Measurements from ENCODE around the gene DNASE1L3.
A peak's percentile ranks its signal among the peaks of the same experiment; 100 is the strongest.
"Not testable (repeated sequence)": the region's sequence is repeated elsewhere in the genome, so short reads cannot be mapped to it uniquely, and the experiment has no call there.

The DNASE1L3 gene

DNA sequence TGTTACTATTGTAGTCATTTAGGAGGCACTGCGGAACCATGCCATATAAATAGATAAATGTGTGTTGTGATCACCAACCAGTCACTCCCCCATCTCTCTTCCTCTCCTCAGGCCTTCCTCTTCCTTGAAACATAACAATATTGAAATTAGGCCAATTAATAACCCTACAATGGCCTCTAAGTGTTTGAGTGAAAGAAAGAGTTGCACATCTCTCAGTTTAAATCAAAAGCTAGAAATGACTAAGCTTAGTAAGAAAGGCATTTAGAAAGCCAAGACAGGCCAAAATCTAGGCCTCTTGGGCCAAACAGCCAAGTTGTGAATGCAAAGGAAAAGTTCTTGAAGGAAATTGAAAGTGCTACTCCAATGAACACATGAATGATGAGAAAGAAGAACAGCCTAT is 8.1 kb upstream of the DNASE1L3 start:
- peaks cover 8% of the 10 kb centered on the region for H3K4me1 Mint-ChIP-seq
- no peak for DNase-seq
- H3K27me3 Mint-ChIP-seq = peaks cover 21% of the 10 kb centered on the region
- CTCF ChIA-PET = interaction anchor here (1.3 to 4.6 kb wide), 8 partner anchors 9 to 41 kb away, joined by 3 to 65 read pairs (median 9); no protein-coding TSS in a partner anchor
- H3K27ac Mint-ChIP-seq = no peak overlapping the region
- H3K4me3 Mint-ChIP-seq = no peak overlapping the region
- H3K9me3 Mint-ChIP-seq = no peaks in the 10 kb centered on the region
- no peaks in the 10 kb centered on the region for H3K36me3 Mint-ChIP-seq

DNA sequence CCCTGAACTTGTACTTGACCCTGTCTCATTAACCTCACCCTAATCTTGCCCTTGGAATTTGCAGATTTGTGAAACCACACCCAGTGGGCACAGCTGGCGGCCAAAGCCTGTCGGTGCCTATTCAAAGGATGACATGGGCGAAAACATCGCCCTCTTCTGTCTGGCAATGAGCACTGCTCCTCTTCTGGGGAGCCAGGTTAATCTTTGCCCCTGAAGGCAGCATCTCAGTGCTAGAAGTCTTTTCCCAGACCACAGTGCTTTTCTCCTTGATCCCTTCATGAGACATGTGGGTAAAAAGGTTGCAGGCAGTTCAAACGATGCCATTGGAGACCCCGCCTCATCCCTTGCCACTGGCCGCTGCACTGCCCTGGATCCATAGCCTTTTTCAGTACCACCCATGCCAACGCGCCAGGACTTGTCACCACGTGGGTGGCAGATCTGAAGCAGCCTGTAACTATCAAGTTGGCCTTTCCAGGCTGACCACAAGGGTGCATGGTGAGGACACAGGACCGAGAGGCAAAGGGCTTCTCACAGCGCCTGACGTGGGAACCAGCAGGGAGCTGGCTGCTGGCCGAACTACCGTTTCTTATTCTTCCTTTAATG is 6.5 kb upstream of the DNASE1L3 start:
- Mint-ChIP-seq H3K27me3 (peaks cover 23% of the 10 kb centered on the region), H3K4me1 (peaks cover 8% of the 10 kb centered on the region), H3K36me3 (no peaks in the 10 kb centered on the region), H3K27ac (no peak overlapping the region), H3K4me3 (no peak overlapping the region), H3K9me3 (no peaks in the 10 kb centered on the region)
- DNase-seq = peak; percentile 69
- CTCF ChIA-PET = interaction anchor here (0.6 to 4.6 kb wide), 24 partner anchors 8 to 1407 kb away, joined by 3 to 65 read pairs (median 4); partner anchors contain the start of genes HTD2 and RPP14

DNA sequence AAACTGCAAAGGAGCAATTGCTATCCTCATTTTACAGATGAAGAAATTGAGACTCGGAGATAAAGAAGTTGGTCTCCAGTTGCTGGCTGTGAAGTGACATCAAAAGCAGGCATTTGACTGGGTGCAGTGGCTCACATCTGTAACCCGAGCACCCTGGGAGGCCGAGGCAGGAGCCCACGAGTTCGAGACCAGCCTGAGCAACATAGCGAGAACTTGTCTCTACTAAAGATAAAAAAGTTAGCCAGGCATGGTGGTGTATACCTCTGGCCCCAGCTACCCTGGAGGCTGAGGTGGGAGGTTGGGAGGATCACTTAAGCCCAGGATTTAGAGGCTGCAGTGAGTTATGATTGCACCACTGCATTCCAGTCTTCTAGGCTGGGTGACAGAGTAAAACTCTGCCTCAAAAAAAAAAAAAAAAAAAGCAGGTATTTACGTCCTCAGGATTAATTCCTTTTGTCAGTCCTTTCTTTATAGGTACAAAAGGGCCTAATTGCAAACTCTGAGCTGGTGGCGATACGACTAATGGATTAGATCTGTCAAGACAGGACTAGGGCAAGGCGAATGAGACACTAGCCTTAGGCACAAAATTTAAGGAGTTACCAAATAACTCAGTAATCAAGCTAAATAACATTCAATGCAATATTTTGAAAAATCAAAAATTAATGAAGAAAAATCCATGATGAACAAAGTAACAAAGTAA is 5.9 kb upstream of the DNASE1L3 start:
- CTCF ChIA-PET = interaction anchor here (0.6 to 4.6 kb wide), 17 partner anchors 9 to 1406 kb away, joined by 3 to 65 read pairs (median 4); partner anchors contain the start of genes HTD2 and RPP14
- Mint-ChIP-seq H3K4me3 (no peak overlapping the region), H3K36me3 (no peaks in the 10 kb centered on the region), H3K9me3 (no peaks in the 10 kb centered on the region), H3K27me3 (peaks cover 26% of the 10 kb centered on the region), H3K27ac (no peak overlapping the region), H3K4me1 (peaks cover 8% of the 10 kb centered on the region)
- no peak for DNase-seq

DNA sequence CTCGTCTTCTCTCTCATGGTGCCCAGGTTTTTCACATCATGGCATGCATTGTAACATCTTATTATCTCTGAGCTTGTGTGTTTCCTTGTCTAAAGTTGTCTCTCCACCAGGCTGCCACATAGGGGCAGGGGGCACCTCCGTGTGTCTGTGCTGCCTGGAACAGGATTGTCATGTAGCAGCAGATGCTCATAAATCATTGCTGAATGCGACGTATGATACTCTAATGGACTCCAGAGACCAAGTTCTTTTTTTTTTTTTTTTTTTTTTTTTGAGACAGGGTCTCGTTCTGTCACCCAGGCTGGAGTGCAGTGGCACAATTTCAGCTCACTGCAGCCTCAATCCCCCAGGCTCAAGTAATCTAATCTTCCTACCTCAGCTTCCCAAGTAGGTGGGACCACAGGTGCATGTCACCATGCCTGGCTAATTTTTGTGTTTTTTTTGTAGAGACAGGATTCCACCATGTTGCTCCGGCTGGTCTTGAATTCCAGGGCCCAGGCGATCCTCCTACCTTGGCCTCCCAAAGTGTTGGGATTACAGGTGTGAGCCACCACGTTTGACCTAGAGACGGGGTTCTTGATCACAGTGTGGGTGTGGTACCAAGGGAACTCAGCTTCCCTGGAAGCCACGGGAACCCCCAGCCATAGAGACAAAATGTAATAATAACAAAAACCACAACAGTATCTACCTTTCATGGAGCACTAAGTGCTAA is 4.7 kb upstream of the DNASE1L3 start:
- H3K36me3 Mint-ChIP-seq = no peaks in the 10 kb centered on the region
- H3K27ac Mint-ChIP-seq = no peak overlapping the region
- CTCF ChIA-PET = interaction anchor here (0.9 to 3.2 kb wide), 6 partner anchors 14 to 91 kb away, joined by 3 to 22 read pairs (median 6); partner anchors contain the start of genes HTD2 and RPP14
- DNase-seq = no peak
- H3K27me3 Mint-ChIP-seq = peaks cover 36% of the 10 kb centered on the region
- no peak overlapping the region for H3K4me3 Mint-ChIP-seq
- no peaks in the 10 kb centered on the region for H3K9me3 Mint-ChIP-seq
- H3K4me1 Mint-ChIP-seq = peaks cover 8% of the 10 kb centered on the region

DNA sequence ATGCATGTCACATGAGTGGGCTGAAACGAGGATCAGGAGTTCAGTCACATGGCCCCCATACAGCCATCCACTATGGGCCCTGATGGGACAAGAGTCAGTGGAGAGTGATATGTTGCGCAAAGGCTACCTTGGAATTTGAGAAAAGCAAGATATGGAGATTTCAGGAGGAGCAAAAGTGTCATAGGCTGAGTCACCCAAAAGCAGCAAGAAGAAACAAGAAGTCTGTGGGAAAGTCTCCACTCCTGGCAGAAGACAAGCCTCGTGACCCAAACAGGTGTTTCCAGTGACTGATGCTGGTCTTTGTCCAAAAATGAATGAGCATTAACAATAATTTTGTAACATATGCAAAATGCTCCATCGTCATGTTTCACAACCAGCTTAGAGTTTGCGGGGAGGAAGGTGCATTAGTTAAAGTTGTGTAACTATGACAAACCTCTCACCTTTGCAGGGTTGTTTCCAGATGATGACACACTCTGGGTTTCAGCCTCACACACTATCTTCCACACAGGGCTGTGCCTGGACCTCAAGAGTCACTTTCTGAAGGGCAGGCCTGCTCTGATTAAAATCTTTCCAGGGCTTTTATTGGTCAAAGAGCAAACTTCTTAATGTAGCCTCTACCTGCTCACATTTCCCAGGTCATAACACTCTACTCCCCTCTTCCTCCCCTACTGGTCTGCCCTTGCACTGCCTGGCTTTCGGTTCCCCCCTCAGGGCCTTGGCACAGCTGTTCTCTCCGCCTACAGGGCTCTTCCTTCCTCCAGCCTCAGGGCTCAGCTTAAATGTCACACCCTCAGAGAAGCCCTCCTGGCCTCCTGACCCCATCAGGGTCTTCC is 3.9 kb upstream of the DNASE1L3 start:
- H3K4me3 Mint-ChIP-seq = no peak overlapping the region
- CTCF ChIA-PET = interaction anchor here (0.9 to 3.2 kb wide), 7 partner anchors 12 to 92 kb away, joined by 3 to 22 read pairs (median 5); partner anchors contain the start of genes HTD2 and RPP14
- peaks cover 8% of the 10 kb centered on the region for H3K4me1 Mint-ChIP-seq
- H3K27me3 Mint-ChIP-seq = peaks cover 42% of the 10 kb centered on the region
- H3K36me3 Mint-ChIP-seq = no peaks in the 10 kb centered on the region
- H3K9me3 Mint-ChIP-seq = no peaks in the 10 kb centered on the region
- DNase-seq = no peak
- H3K27ac Mint-ChIP-seq = no peak overlapping the region

DNA sequence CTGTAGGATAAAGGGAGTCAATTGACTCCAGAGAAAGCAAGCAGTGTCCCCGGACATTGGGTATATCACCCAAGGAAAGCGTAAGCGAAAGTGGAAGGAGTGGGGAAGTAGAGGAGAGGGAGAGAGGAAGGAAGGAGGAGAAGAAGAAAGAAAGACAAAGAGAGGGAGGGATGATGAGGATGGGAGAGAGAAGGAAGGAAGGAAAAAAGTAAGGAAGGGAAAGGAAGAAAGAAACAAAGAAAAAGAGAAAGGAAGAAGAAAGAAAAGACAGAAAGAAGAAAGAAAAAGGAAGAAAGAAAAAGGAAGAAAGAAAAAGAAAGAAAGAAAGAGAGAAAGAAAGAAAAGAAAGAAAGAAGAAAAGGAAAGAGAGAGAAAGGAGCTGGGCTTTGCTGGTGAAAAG is 839 bp downstream of the DNASE1L3 start:
- no peaks in the 10 kb centered on the region for H3K9me3 Mint-ChIP-seq
- H3K27ac Mint-ChIP-seq = no peak overlapping the region
- CTCF ChIA-PET = interaction anchor here (1.6 kb wide), 1 partner anchor 8 kb away, joined by 4 read pairs; no protein-coding TSS in a partner anchor
- no peak for DNase-seq
- H3K4me3 Mint-ChIP-seq = no peak overlapping the region
- peaks cover 52% of the 10 kb centered on the region for H3K27me3 Mint-ChIP-seq
- no peaks in the 10 kb centered on the region for H3K36me3 Mint-ChIP-seq
- peaks cover 5% of the 10 kb centered on the region for H3K4me1 Mint-ChIP-seq

DNA sequence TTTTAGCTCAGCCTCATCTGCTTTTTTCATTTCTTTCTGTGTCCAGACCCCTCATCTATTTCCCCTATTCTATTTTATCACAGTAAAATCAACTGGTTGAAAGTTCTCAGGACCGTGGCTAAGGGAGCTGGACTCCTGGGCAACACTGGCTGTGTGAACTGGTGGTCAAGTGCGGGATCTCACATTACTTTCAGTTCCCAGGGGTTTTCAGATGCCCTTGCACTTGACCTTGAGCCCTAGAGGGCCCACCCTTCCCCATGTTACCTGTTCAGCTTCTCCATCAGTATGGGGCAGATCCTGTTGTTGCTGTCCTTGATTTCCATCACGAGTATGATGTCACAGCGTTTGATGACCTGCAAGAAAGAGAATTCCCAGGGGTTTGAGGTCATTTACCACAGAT is 2.8 kb downstream of the DNASE1L3 start:
- no peak overlapping the region for H3K4me3 Mint-ChIP-seq
- DNase-seq = no peak
- peaks cover 58% of the 10 kb centered on the region for H3K27me3 Mint-ChIP-seq
- no peaks in the 10 kb centered on the region for H3K9me3 Mint-ChIP-seq
- CTCF ChIA-PET = interaction anchor here (1.6 kb wide), 1 partner anchor 9 kb away, joined by 5 read pairs; no protein-coding TSS in a partner anchor
- no peak overlapping the region for H3K27ac Mint-ChIP-seq
- H3K36me3 Mint-ChIP-seq = no peaks in the 10 kb centered on the region
- H3K4me1 Mint-ChIP-seq = peaks cover 4% of the 10 kb centered on the region

DNA sequence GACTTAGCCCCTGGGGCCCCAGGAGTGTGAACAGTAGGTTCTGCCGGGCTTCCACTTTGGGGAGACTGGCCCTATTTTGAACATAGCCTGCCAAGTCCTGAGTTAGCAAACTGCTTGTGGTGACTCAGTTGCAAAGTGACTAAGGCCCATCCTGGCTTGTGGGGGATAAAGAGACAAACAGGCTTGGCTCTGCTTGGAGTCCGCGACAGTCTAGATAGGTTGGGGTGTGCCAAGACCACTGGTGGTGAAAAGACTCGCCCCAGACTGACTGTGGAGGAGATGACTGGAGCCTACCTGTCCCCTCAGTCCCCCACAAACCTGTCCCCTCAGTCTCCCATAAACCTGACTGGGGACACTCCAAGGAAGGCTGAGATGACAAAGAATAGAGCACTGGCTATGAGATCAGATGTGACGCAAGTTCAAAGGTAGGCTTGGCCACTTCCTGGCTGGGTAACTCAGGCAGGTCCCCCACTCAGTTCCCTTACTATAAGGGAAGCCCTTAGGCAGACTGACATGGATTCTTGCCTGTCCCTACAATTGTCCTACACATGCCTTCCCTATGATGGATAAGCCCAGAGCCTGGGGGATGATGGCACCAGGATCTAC is 4.3 kb downstream of the DNASE1L3 start:
- Mint-ChIP-seq H3K9me3 (no peaks in the 10 kb centered on the region), H3K4me3 (no peak overlapping the region), H3K36me3 (no peaks in the 10 kb centered on the region), H3K27me3 (peaks cover 62% of the 10 kb centered on the region), H3K4me1 (peaks cover 4% of the 10 kb centered on the region), H3K27ac (no peak overlapping the region)
- CTCF ChIA-PET = interaction anchor here (1.2 to 1.6 kb wide), 2 partner anchors 10 to 19 kb away, joined by 4 to 5 read pairs; no protein-coding TSS in a partner anchor
- peak; percentile 28 for DNase-seq

DNA sequence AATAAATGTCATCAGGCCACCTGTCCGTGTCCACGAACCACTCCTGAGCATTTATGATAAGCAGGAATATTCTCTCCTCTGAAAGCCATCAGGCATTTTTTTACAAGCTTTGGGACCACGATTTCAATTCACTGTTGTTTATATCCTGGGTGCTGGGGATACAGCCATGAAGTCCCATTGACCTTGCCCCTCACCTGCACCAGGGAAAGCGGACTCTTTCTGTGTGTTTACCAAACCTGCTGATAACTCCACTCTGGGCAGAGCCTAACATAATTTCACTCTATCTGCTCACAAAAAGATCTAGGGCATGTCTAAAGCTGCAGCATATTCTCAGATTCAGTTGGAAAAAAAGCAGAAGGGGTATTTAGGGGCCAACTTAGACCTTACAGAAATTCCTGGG is 4.8 kb downstream of the DNASE1L3 start:
- no peak overlapping the region for H3K4me3 Mint-ChIP-seq
- CTCF ChIA-PET = interaction anchor here (1.2 to 1.6 kb wide), 3 partner anchors 11 to 28 kb away, joined by 3 to 4 read pairs (median 4); no protein-coding TSS in a partner anchor
- H3K27ac Mint-ChIP-seq = no peak overlapping the region
- peaks cover 8% of the 10 kb centered on the region for H3K4me1 Mint-ChIP-seq
- peaks cover 62% of the 10 kb centered on the region for H3K27me3 Mint-ChIP-seq
- H3K36me3 Mint-ChIP-seq = no peaks in the 10 kb centered on the region
- DNase-seq = no peak
- H3K9me3 Mint-ChIP-seq = no peaks in the 10 kb centered on the region

DNA sequence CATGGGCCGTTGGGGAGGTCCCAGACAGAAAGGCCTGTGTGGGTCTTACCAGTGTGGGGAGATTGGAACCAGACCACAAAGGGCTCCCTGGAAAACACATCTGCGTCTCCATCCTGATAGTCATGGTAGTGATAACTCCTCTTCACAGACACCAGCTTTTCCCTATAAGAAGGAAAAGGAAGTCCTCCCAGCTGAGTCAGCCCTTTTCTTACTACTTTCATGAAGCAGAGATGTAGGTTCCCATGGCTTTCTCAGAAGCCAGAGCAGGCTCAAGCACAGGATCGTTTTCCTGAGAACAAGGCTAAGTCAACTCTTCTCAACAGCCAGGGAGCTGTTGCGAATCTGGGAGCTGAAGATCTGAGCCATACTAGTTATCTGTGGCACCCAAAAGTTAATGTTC is 6.1 kb downstream of the DNASE1L3 start:
- H3K4me3 Mint-ChIP-seq = no peak overlapping the region
- H3K4me1 Mint-ChIP-seq = peaks cover 12% of the 10 kb centered on the region
- no peaks in the 10 kb centered on the region for H3K9me3 Mint-ChIP-seq
- no peak overlapping the region for H3K27ac Mint-ChIP-seq
- peaks cover 60% of the 10 kb centered on the region for H3K27me3 Mint-ChIP-seq
- CTCF ChIA-PET = interaction anchor here (0.6 to 1.6 kb wide), 4 partner anchors 12 to 243 kb away, joined by 3 to 4 read pairs (median 3); no protein-coding TSS in a partner anchor
- H3K36me3 Mint-ChIP-seq = no peaks in the 10 kb centered on the region
- no peak for DNase-seq

DNA sequence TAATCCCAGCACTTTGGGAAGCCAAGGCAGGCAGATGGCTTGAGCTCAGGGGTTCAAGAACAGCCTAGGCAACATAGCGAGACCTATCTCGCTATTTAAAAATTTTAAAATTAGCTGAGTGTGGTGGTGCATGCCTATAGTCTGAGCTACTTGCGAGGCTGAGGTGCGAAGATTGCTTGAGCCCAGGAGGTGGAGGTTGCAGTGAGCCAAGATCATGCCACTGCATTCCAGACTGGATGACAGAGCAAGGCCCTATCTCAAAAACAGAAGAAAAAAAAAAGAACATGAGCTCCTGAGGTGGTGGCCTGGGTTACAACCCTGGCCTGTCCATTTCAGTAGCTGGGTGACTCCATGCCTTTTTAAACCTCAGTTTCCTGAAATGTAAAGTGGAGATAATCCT is 7.2 kb downstream of the DNASE1L3 start:
- Mint-ChIP-seq H3K27me3 (peaks cover 51% of the 10 kb centered on the region), H3K27ac (no peak overlapping the region), H3K4me1 (peaks cover 12% of the 10 kb centered on the region), H3K4me3 (no peak overlapping the region), H3K9me3 (no peaks in the 10 kb centered on the region), H3K36me3 (no peaks in the 10 kb centered on the region)
- CTCF ChIA-PET = interaction anchor here (0.8 to 1.8 kb wide), 6 partner anchors 11 to 39 kb away, joined by 3 to 10 read pairs (median 4); no protein-coding TSS in a partner anchor
- DNase-seq = no peak

DNA sequence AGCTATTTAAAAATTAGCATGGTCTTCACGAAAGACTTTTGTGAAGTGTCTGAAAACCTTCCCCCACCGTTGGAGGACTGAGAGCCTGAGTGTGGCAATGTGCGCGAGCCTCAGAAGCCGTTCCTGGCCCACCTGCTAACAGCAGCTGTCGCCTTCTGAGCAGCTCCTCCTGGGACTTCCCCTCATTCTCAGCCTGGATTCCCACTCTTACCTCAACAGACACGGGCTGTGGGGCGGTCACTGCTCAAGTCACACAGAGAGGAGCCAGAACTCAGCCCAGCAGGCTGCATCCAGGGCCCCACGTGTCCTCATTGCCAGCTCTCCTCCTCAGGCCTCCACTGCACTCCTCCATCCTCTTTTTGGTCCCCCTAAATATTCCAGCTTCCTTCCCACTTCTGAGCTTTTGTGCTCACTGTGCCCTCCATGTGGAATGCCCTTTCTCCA is 7.8 kb downstream of the DNASE1L3 start:
- H3K4me1 Mint-ChIP-seq = peaks cover 12% of the 10 kb centered on the region
- peaks cover 51% of the 10 kb centered on the region for H3K27me3 Mint-ChIP-seq
- H3K4me3 Mint-ChIP-seq = no peak overlapping the region
- no peak for DNase-seq
- no peaks in the 10 kb centered on the region for H3K36me3 Mint-ChIP-seq
- H3K9me3 Mint-ChIP-seq = no peaks in the 10 kb centered on the region
- no peak overlapping the region for H3K27ac Mint-ChIP-seq
- CTCF ChIA-PET = interaction anchor here (0.8 to 1.8 kb wide), 6 partner anchors 11 to 39 kb away, joined by 3 to 10 read pairs (median 4); no protein-coding TSS in a partner anchor

DNA sequence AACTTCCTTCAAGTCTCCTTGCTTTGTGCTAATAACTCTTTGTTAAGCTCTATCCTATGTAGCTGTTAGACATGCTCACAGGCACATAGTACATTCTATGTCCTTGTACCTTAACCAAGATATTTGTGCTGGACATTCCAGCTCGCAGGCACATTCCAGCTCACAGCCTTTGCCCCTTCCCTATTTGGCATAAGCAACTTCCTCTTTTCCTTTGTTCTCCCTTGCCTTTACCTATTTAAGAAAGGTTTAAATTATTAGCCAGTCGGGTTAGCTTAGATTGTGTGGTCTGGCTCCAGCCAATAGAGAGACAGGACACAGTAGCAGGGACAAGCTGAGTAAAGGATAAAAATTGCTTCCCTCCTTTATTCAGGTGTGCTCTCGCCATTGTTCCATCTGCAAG is 9.3 kb downstream of the DNASE1L3 start:
- peaks cover 48% of the 10 kb centered on the region for H3K27me3 Mint-ChIP-seq
- not testable (repeated sequence) for H3K4me1 Mint-ChIP-seq, H3K4me3 Mint-ChIP-seq, H3K36me3 Mint-ChIP-seq, H3K9me3 Mint-ChIP-seq, DNase-seq, H3K27ac Mint-ChIP-seq
- CTCF ChIA-PET = interaction anchor here (2.4 kb wide), 1 partner anchor 16 kb away, joined by 14 read pairs; no protein-coding TSS in a partner anchor

All from activated naive CD4-positive, alpha-beta T cell treated with anti-CD3 and anti-CD28 coated beads, Interleukin-2, amount 10 ng/mL, durations not matched to agents 7 days and 5 days (primary cell).